OCI-M1 (cell line): ENCODE data around the gene GP5.

Experiments
- DNase-seq: peaks from one replicate; lab custom pipeline; 2025; lab: John Stamatoyannopoulos, UW

GP5 gene

DNA sequence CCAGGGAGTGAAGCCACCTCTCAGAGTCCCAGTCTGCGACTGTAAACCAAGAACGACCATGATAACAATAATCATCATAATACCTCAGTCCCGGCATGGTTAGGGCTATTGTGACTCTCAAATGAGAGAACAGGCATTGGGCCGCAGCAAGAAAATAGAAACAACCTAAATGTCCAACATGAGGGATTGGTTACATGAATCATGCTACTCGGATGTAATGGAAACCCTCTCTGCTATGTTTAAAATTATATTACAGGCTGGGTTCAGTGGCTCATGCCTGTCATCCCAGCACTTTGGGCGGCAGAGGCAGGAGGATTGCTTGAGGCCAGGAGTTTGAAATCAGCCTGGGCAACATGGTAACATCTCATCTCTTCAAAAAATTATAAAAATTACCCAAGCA lies 50.7 kb downstream of the GP5 start:
- no peak for DNase-seq

DNA sequence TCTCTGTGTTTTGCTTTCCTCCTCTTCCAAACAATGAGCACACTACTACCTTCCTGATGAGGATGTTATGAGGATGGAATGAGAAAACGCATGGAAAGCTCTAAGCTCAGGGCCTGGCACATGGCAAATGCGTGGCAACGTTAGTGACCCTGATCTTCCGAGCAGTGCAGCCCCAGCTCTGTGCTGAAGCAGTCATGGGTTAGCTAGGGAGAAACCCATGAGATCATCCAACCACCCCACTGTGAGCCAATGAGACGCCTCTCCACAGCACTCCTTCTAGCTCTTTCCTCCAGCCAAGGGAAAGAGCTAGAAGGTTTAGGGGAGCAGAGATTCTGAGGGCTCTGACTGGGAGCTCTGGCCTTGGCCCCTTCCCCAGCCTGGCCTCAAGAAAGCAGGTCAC lies 52.4 kb downstream of the GP5 start:
- no peak for DNase-seq

- no peak for DNase-seq
Observed at GRCh38 chr3:194346035-194346434, 53.0 kb downstream of the GP5 start.
